Lower lobe of right lung (tissue), 2 donors: ENCODE measurements around the gene SERPINH1. TPM values are rescaled to one million over a fixed set of nuclear protein-coding genes. Genes with fewer than 3 reads are reported as not detected.

Source experiments
- ATAC-seq, 2 donors: fragments of 200-7000 bp; cut with Tn5 transposase; one replicate each; pipeline ENCODE4 v1.9.1; 2020 to 2022; ENCODE audit warnings: mild to moderate bottlenecking in 2 of 2, moderate library complexity in 2 of 2
- DNase-seq: peaks from one replicate; pipeline ENCODE4 v3.0.0-alpha.2; 2020
- H3K27ac ChIP-seq: fragments of 200-600 bp; one replicate; pipeline ENCODE4 v1.8.0; 2022
- H3K27me3 ChIP-seq: fragments of 200-600 bp; one replicate; pipeline ENCODE4 v1.8.0; 2022; ENCODE audit warnings: low read depth
- H3K36me3 ChIP-seq: fragments of 200-600 bp; one replicate; pipeline ENCODE4 v1.8.0; 2022; ENCODE audit warnings: mild to moderate bottlenecking
- H3K4me1 ChIP-seq: fragments of 200-600 bp; one replicate; pipeline ENCODE4 v1.8.0; 2022
- H3K4me3 ChIP-seq: fragments of 200-600 bp; one replicate; pipeline ENCODE4 v1.8.0; 2022; ENCODE audit warnings: mild to moderate bottlenecking
- H3K9me3 ChIP-seq: fragments of 200-600 bp; one replicate; pipeline ENCODE4 v1.8.0; 2022
- intact Hi-C: fragments of 100-400 bp; cut with DNase I; formaldehyde crosslinking; loops from one replicate; pipeline ENCODE4 v1.11.0; 2022
- total RNA-seq: library from RNA; stranded (reverse); fragmentation: NEBNext Ultra II Directional; extraction: Animal tissue kit (Norgen Biotek cat#: 25700); gene quantifications from one replicate; pipeline ENCODE4 v1.2.1, GENCODE V29; 2021
- TF ChIP-seq, protein P1 (sequence below): fragments of 200-600 bp; IDR thresholded peaks from one replicate; pipeline ENCODE4 v1.8.0; 2022; ENCODE audit warnings: antibody characterized with exemption, mild to moderate bottlenecking
- donor health status: DM: no; HTN: yes; CAD: no; lungs with severe emphysema.

The SERPINH1 gene
- total RNA-seq, 1 donor from 2014 or later: 131 TPM

GRCh38 chr11:75533896-75534258 is 28.2 kb upstream of the SERPINH1 start:
- no peaks in the 10 kb centered on the region for H3K36me3 ChIP-seq
- no peak overlapping the region for H3K27ac ChIP-seq
- H3K9me3 ChIP-seq: no peaks in the 10 kb centered on the region
- no peak overlapping the region for H3K4me3 ChIP-seq
- H3K4me1 ChIP-seq: peaks cover 11% of the 10 kb centered on the region
- intact Hi-C loops: loop anchor here (5.0 kb wide), 1 partner anchor 87 kb away; no protein-coding TSS in a partner anchor
- H3K27me3 ChIP-seq: no peaks in the 10 kb centered on the region
- no peak for ATAC-seq
- TF ChIP-seq, protein P1, sequence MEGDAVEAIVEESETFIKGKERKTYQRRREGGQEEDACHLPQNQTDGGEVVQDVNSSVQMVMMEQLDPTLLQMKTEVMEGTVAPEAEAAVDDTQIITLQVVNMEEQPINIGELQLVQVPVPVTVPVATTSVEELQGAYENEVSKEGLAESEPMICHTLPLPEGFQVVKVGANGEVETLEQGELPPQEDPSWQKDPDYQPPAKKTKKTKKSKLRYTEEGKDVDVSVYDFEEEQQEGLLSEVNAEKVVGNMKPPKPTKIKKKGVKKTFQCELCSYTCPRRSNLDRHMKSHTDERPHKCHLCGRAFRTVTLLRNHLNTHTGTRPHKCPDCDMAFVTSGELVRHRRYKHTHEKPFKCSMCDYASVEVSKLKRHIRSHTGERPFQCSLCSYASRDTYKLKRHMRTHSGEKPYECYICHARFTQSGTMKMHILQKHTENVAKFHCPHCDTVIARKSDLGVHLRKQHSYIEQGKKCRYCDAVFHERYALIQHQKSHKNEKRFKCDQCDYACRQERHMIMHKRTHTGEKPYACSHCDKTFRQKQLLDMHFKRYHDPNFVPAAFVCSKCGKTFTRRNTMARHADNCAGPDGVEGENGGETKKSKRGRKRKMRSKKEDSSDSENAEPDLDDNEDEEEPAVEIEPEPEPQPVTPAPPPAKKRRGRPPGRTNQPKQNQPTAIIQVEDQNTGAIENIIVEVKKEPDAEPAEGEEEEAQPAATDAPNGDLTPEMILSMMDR: no peak
- no peak for DNase-seq

GRCh38 chr11:75534259-75535069 is 27.6 kb upstream of the SERPINH1 start:
- H3K4me1 ChIP-seq: peaks cover 11% of the 10 kb centered on the region
- TF ChIP-seq, protein P1: no peak
- no peaks in the 10 kb centered on the region for H3K9me3 ChIP-seq
- no peaks in the 10 kb centered on the region for H3K36me3 ChIP-seq
- H3K27ac ChIP-seq: no peak overlapping the region
- no peaks in the 10 kb centered on the region for H3K27me3 ChIP-seq
- DNase-seq (no peak), ATAC-seq (no peak)
- intact Hi-C loops: loop anchor here (5.0 kb wide), 1 partner anchor 87 kb away; no protein-coding TSS in a partner anchor
- no peak overlapping the region for H3K4me3 ChIP-seq

- Histone ChIP-seq H3K4me1 (peaks cover 11% of the 10 kb centered on the region), H3K36me3 (no peaks in the 10 kb centered on the region), H3K4me3 (no peak overlapping the region), H3K9me3 (no peaks in the 10 kb centered on the region), H3K27me3 (no peaks in the 10 kb centered on the region), H3K27ac (no peak overlapping the region)
- intact Hi-C loops: no loop called here
- DNase-seq (no peak), ATAC-seq (no peak)
- TF ChIP-seq, protein P1: no peak
Measured at GRCh38 chr11:75535071-75535470, 27.0 kb upstream of the SERPINH1 start.

DNA sequence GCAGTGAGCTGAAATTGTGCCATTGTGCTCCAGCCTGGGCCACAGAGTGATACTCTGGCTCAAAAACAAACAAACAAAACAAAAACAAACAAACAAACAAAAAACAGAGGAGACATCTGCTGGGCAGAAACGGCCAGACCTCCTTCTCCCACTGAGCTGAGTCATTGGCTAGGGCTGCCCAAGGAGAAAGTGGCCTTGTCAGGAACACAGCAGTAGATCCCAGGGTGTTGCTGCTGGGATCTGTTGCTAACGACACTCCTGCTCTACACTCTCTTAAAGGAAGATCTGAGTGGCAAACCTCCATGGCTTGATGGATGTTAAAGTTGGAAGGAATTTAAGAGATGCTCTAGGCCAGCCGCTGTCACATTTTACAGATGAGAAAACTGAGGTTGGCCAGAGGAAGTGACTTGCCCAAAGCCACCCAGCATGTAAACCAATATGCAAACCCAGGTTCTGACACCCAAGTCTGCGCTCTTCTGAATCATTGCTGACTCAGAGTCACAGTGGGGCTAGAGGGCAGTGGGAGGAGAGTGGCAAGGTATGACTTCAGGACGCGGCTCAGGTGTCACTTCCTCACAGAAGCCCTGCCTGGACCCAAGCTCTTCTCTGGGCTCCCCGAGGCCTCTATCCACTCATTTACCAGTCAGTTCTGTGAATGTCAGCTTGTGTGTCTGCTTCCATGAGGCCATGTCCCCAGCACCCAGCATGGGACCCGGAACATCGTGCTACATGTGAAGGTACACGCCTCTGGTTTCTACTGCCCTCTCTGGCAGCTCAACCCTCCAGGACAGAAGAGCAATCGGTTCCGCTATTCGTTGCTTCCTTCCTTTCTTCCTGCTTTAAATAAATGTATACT is 25.0 kb upstream of the SERPINH1 start:
- DNase-seq (no peak), ATAC-seq (peak; percentile 45 to 57)
- Histone ChIP-seq H3K27ac (no peak overlapping the region), H3K9me3 (no peaks in the 10 kb centered on the region), H3K4me3 (no peak overlapping the region), H3K4me1 (peaks cover 10% of the 10 kb centered on the region), H3K36me3 (no peaks in the 10 kb centered on the region), H3K27me3 (no peaks in the 10 kb centered on the region)
- intact Hi-C loops: no loop called here
- TF ChIP-seq, protein P1: no peak

DNA sequence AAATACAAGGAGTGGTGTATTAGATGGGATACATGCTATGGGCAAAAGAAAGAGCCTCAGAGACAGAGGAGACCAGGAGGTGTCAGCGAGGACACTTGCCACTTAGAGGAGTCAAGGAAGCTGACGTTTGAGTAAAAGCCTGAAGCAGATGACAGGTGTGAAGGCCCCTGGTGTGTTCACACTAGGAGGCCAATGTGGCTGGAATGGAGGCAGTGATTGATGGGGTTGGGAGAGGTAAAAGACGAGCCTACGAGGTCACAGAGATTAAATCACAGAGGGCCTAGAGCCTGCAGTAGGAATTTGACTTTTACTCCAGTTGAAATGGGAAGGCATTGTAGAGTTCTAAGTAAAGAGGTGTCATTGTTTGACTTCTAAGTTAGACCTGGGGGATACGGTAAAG is 24.3 kb upstream of the SERPINH1 start:
- DNase-seq (no peak), ATAC-seq (no peak)
- Histone ChIP-seq H3K4me3 (no peak overlapping the region), H3K27ac (no peak overlapping the region), H3K4me1 (peaks cover 5% of the 10 kb centered on the region), H3K36me3 (no peaks in the 10 kb centered on the region), H3K27me3 (no peaks in the 10 kb centered on the region), H3K9me3 (no peaks in the 10 kb centered on the region)
- intact Hi-C loops: no loop called here
- TF ChIP-seq, protein P1: no peak
